ENCODE measurements around the gene RTL5.

The RTL5 gene

GRCh38 chrX:72128881-72129280, 2.8 kb downstream of the RTL5 start:
- no peak; the same call in 1 of the 2 replicates for TF ChIP-seq CTCF (conservative IDR thresholded peaks at IDR 0.05)
- H3K27ac ChIP-seq, result no peak overlapping the region

- H3K27ac ChIP-seq, result no peak overlapping the region
- TF ChIP-seq CTCF (conservative IDR thresholded peaks at IDR 0.05), result no peak
Observed at GRCh38 chrX:72128183-72128834, 3.4 kb downstream of the RTL5 start.

GRCh38 chrX:72127332-72127731, 4.4 kb downstream of the RTL5 start:
- H3K27ac ChIP-seq, result no peak overlapping the region
- no peak for TF ChIP-seq CTCF (conservative IDR thresholded peaks at IDR 0.05)

GRCh38 chrX:72126539-72127140, 5.1 kb downstream of the RTL5 start:
- peak; percentile 89 for TF ChIP-seq CTCF (conservative IDR thresholded peaks at IDR 0.05)
- H3K27ac ChIP-seq, result no peak overlapping the region; the same call in 1 of the 2 replicates

- peak overlapping the region; percentile 8; the same call in 1 of the 2 replicates for H3K27ac ChIP-seq
- no peak for TF ChIP-seq CTCF (conservative IDR thresholded peaks at IDR 0.05)
Observed at GRCh38 chrX:72126048-72126415, 5.7 kb downstream of the RTL5 start.

- H3K27ac ChIP-seq, result peak overlapping the region; percentile 8; the same call in 1 of the 2 replicates
Observed at GRCh38 chrX:72125331-72126047, 6.2 kb downstream of the RTL5 start.

More at GRCh38 chrX:72125331-72126047, 6.2 kb downstream of the RTL5 start:
- no peak for TF ChIP-seq CTCF (conservative IDR thresholded peaks at IDR 0.05)
